ENCODE data around the gene HMMR.

GRCh38 chr5:163506726-163507125 lies 46.3 kb downstream of the HMMR start:
- TF ChIP-seq CTCF (IDR thresholded peaks at IDR 0.05; ENCODE audit: insufficient read depth, low read length) (no peak), POLR2AphosphoS5 (IDR thresholded peaks at IDR 0.05; ENCODE audit: low read depth) (no peak), REST (IDR thresholded peaks at IDR 0.05; ENCODE audit: insufficient replicate concordance, low read depth) (no peak), GABPA (IDR thresholded peaks at IDR 0.05; ENCODE audit: low read depth) (no peak), SPI1 (IDR thresholded peaks at IDR 0.05; ENCODE audit: borderline replicate concordance, low read depth) (no peak)
